Neural crest cell (in vitro differentiated cells): ENCODE measurements around the gene ZNF416. TPM values are rescaled to one million over a fixed set of nuclear protein-coding genes. Genes with fewer than 3 reads are reported as not detected.
A peak's percentile ranks its signal among the peaks of the same experiment; 100 is the strongest.

Source experiments
- DNase-seq: peaks from one replicate; pipeline ENCODE4 v3.0.0; 2021; ENCODE audit warnings: low read depth, mixed read lengths, low spot score
- H3K27ac Mint-ChIP-seq: one replicate; pipeline ENCODE4 v1.8.0; 2021; ENCODE audit warnings: mild to moderate bottlenecking, mixed read lengths; ENCODE audit not compliant: unreplicated experiment
- H3K27me3 Mint-ChIP-seq: 2 replicates; pipeline ENCODE4 v1.8.0; 2021; ENCODE audit warnings: low read depth, mild to moderate bottlenecking, mixed read lengths
- H3K36me3 Mint-ChIP-seq: 2 replicates; pipeline ENCODE4 v1.8.0; 2021; ENCODE audit warnings: low read depth, mild to moderate bottlenecking, mixed read lengths
- H3K4me1 Mint-ChIP-seq: 2 replicates; pipeline ENCODE4 v1.8.0; 2021; ENCODE audit warnings: mixed read lengths
- H3K4me3 Mint-ChIP-seq: one replicate; pipeline ENCODE4 v1.8.0; 2021; ENCODE audit warnings: mild to moderate bottlenecking, mixed read lengths
- H3K9me3 Mint-ChIP-seq: 2 replicates; pipeline ENCODE4 v1.8.0; 2021; ENCODE audit warnings: mixed read lengths
- CTCF ChIP-seq: fragments of 200-600 bp; sonication (generic); conservative IDR thresholded peaks from 2 replicates; pipeline ENCODE4 v1.5.0; 2021; ENCODE audit warnings: antibody characterized with exemption, mild to moderate bottlenecking
- long read RNA-seq: library from polyadenylated mRNA; unstranded; transcript quantifications from one replicate; pipeline ENCODE4 v2.0.0, GENCODE V29; 2020
- total RNA-seq: library from RNA; stranded (reverse); gene quantifications from 2 replicates; pipeline ENCODE4 v1.2.1, GENCODE V29; 2021

ZNF416 gene
- 8.8 and 10.1 TPM in 2 replicates for total RNA-seq
- long read RNA-seq, transcript ZNF416-201 (4 exons, 2,561 nt): major isoform, 25 of 29 reads
- long read RNA-seq, partial matches to known transcripts: 2 of 29 reads
- long read RNA-seq, other reads (novel, unspliced or antisense): 2 of 29 reads

GRCh38 chr19:57578487-57579205 lies at the start of gene ZNF416:
TSS of gene ZNF416 (minus strand) at chr19:57578911. CDS start at chr19:57578704, 207 bp downstream.
- no peaks in the 10 kb centered on the region for H3K27me3 Mint-ChIP-seq
- H3K27ac Mint-ChIP-seq: no peak within 1 kb of the TSS
- peaks cover 21% of the 10 kb centered on the region for H3K4me1 Mint-ChIP-seq
- peak within 1 kb of the TSS; percentile 86 for H3K4me3 Mint-ChIP-seq
- TF ChIP-seq CTCF: no peak
- H3K36me3 Mint-ChIP-seq: peaks cover 61% of the 10 kb centered on the region
- H3K9me3 Mint-ChIP-seq: peaks cover 40% of the 10 kb centered on the region
- peak; percentile 90 for DNase-seq

GRCh38 chr19:57623091-57623490 lies 44.4 kb upstream of the ZNF416 start:
- Mint-ChIP-seq H3K27me3 (no peaks in the 10 kb centered on the region), H3K4me3 (no peak overlapping the region), H3K36me3 (peaks cover 92% of the 10 kb centered on the region), H3K9me3 (peaks cover 40% of the 10 kb centered on the region), H3K27ac (no peak overlapping the region), H3K4me1 (no peaks in the 10 kb centered on the region)
- no peak for TF ChIP-seq CTCF
- no peak for DNase-seq

GRCh38 chr19:57620673-57621348 lies 42.1 kb upstream of the ZNF416 start:
- Mint-ChIP-seq H3K4me3 (peak overlapping the region; percentile 11), H3K27ac (no peak overlapping the region), H3K9me3 (peaks cover 51% of the 10 kb centered on the region), H3K36me3 (peaks cover 98% of the 10 kb centered on the region), H3K27me3 (no peaks in the 10 kb centered on the region), H3K4me1 (peaks cover under 1% of the 10 kb centered on the region)
- no peak for TF ChIP-seq CTCF
- no peak for DNase-seq

- H3K9me3 Mint-ChIP-seq: peaks cover 44% of the 10 kb centered on the region
- H3K27ac Mint-ChIP-seq: no peak overlapping the region
- peak overlapping the region; percentile 97 for H3K4me3 Mint-ChIP-seq
- no peaks in the 10 kb centered on the region for H3K27me3 Mint-ChIP-seq
- DNase-seq: no peak
- H3K4me1 Mint-ChIP-seq: peaks cover 22% of the 10 kb centered on the region
- TF ChIP-seq CTCF: no peak
- H3K36me3 Mint-ChIP-seq: peaks cover 70% of the 10 kb centered on the region
Observed at GRCh38 chr19:57615346-57615745, 36.6 kb upstream of the ZNF416 start.

- H3K9me3 Mint-ChIP-seq: peaks cover 34% of the 10 kb centered on the region
- no peak for TF ChIP-seq CTCF
Observed at GRCh38 chr19:57613941-57614743, 35.4 kb upstream of the ZNF416 start, which contains the start of gene ZNF134. TSS of gene ZNF134 (plus strand) at chr19:57614242. CDS start at chr19:57619469, 5,227 bp downstream.

More at GRCh38 chr19:57613941-57614743, 35.4 kb upstream of the ZNF416 start, which contains the start of gene ZNF134:
- Mint-ChIP-seq H3K27me3 (no peaks in the 10 kb centered on the region), H3K36me3 (peaks cover 58% of the 10 kb centered on the region), H3K4me3 (peak within 1 kb of the TSS; percentile 97), H3K4me1 (peaks cover 22% of the 10 kb centered on the region), H3K27ac (peak within 1 kb of the TSS; percentile 94)
- peak; percentile 87 for DNase-seq
